HepG2 (cell line): ENCODE results near the gene JSRP1. TPM values are rescaled to one million over a fixed set of nuclear protein-coding genes. Genes with fewer than 3 reads are reported as not detected.
A peak's percentile ranks its signal among the peaks of the same experiment; 100 is the strongest.

ENCODE experiments used
- DPF2 ChIP-seq: sonication (generic); formaldehyde crosslinking; IDR thresholded peaks from 2 replicates; pipeline ENCODE4 v1.4.0; 2020; ENCODE audit warnings: mild to moderate bottlenecking, low read depth, missing genetic modification reagents, borderline replicate concordance
- SKI ChIP-seq: fragments of 450-650 bp; IDR thresholded peaks from one replicate; pipeline ENCODE4 v1.6.1; 2018; ENCODE audit warnings: mild to moderate bottlenecking; ENCODE audit not compliant: partially characterized antibody
- SMAD1 ChIP-seq: sonication (generic); formaldehyde crosslinking; IDR thresholded peaks from 2 replicates; pipeline ENCODE4 v1.4.0; 2020; ENCODE audit warnings: missing genetic modification reagents, low read depth, mild to moderate bottlenecking, borderline replicate concordance
- ZNF17 ChIP-seq: sonication (generic); formaldehyde crosslinking; IDR thresholded peaks from 2 replicates; pipeline ENCODE4 v1.5.0; 2020; ENCODE audit warnings: mild to moderate bottlenecking, missing genetic modification reagents
- ZNF816 ChIP-seq: sonication (generic); formaldehyde crosslinking; IDR thresholded peaks from 2 replicates; pipeline ENCODE4 v1.8.0; 2022; ENCODE audit warnings: missing genetic modification reagents, mild to moderate bottlenecking, borderline replicate concordance
- polyA plus RNA-seq, 8 experiments: library from polyadenylated mRNA; depleted of rRNA in 3 of 8; stranded (reverse) in 7 of 8; unstranded in 1 of 8; fragments of >200 nt; fragmentation: Illumina TruSeq in 4 of 8; extraction: Trizol in 4 of 8; gene quantifications; 2 replicates each; pipeline versions ENCODE4 v1.2.1 to v1.2.3, GENCODE V29; 2011 to 2016; ENCODE audit warnings: low read depth in 4 of 8, missing spikeins in 1 of 8, mixed read lengths in 1 of 8; ENCODE audit not compliant: insufficient read depth in 1 of 8
- total RNA-seq, 5 experiments: library from RNA; depleted of rRNA; stranded (reverse); fragments of >200 nt; fragmentation: Illumina TruSeq; extraction: Trizol; gene quantifications; 2 replicates each; pipeline ENCODE4 v1.2.3, GENCODE V29; 2016; ENCODE audit warnings: low read depth in 1 of 5
- TF ChIP-seq, protein P1 (sequence below): sonication (generic); formaldehyde crosslinking; IDR thresholded peaks from 2 replicates; pipeline ENCODE4 v1.4.0; 2020; ENCODE audit warnings: mild to moderate bottlenecking, missing genetic modification reagents, borderline replicate concordance
- TF ChIP-seq, protein P2 (sequence below): sonication (generic); formaldehyde crosslinking; IDR thresholded peaks from 2 replicates; pipeline ENCODE4 v1.8.1; 2023; ENCODE audit warnings: mild to moderate bottlenecking, missing genetic modification reagents, borderline replicate concordance
- TF ChIP-seq, protein P3 (sequence below): sonication (generic); formaldehyde crosslinking; IDR thresholded peaks from 2 replicates; pipeline ENCODE4 v1.4.0; 2020; ENCODE audit warnings: mild to moderate bottlenecking, missing genetic modification reagents
- TF ChIP-seq, protein P4 (sequence below): sonication (generic); formaldehyde crosslinking; IDR thresholded peaks from 2 replicates; pipeline ENCODE4 v1.4.0; 2020; ENCODE audit warnings: missing genetic modification reagents, mild to moderate bottlenecking, borderline replicate concordance
- TF ChIP-seq, protein P5 (sequence below): sonication (generic); formaldehyde crosslinking; IDR thresholded peaks from 2 replicates; pipeline ENCODE4 v1.5.1; 2020; ENCODE audit warnings: missing genetic modification reagents, mild to moderate bottlenecking, borderline replicate concordance
- TF ChIP-seq, protein P6 (sequence below): IDR thresholded peaks from 2 replicates; pipeline ENCODE4 v1.6.1; 2012; ENCODE audit warnings: low read depth, low read length, improper control_type of control experiment
- TF ChIP-seq, protein P7 (sequence below): sonication (generic); formaldehyde crosslinking; IDR thresholded peaks from 2 replicates; pipeline ENCODE4 v1.5.0; 2020; ENCODE audit warnings: missing genetic modification reagents
- TF ChIP-seq, protein P8 (sequence below): sonication (generic); formaldehyde crosslinking; IDR thresholded peaks from 2 replicates; pipeline ENCODE4 v1.5.0; 2020; ENCODE audit warnings: missing genetic modification reagents, mild to moderate bottlenecking, borderline replicate concordance

Gene JSRP1
- total and polyA plus RNA-seq, 2 of the 13 experiments (the other 11 are each of a cell fraction or from before 2014, with no cell fraction given), result 0.16 to 0.38 TPM

DNA sequence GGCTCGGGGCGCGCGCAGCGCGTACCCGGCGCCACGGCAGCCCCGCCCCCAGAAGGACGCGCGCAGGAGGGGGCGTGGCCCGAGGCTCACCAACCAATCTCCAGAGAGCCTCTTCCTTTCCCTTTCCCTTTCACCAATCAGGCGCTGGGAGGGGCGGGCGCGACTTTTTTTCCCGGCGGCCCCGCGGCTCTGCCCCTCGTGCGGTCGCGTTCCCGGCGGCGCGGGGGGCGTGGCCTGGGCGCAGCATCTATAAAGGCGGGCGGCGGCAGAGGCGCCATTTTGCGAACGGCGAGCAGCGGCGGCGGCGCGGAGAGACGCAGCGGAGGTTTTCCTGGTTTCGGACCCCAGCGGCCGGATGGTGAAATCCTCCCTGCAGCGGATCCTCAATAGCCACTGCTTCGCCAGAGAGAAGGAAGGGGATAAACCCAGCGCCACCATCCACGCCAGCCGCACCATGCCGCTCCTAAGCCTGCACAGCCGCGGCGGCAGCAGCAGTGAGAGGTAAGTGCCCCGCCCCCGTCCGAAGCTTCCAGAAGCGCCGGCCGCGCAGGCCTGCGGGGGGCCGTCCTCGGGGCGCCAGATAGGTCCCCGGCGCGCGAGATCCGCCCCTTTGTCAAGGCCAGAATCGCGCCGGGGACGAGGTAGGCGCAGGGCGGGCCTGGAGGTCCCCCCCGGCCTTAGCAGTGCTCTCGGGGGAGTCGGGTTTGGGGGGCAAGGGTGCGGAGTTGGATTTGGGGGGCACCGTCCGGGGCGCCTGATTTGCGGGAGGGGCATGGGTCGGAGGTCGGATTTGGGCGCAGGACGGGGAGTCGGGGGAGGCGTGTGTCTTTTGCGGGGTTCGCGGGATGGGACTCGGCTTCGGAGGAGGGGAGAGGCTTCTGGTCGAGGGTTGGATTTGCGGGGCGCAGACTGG is 13.3 kb upstream of the JSRP1 start (continued):
- TF ChIP-seq, protein P1, sequence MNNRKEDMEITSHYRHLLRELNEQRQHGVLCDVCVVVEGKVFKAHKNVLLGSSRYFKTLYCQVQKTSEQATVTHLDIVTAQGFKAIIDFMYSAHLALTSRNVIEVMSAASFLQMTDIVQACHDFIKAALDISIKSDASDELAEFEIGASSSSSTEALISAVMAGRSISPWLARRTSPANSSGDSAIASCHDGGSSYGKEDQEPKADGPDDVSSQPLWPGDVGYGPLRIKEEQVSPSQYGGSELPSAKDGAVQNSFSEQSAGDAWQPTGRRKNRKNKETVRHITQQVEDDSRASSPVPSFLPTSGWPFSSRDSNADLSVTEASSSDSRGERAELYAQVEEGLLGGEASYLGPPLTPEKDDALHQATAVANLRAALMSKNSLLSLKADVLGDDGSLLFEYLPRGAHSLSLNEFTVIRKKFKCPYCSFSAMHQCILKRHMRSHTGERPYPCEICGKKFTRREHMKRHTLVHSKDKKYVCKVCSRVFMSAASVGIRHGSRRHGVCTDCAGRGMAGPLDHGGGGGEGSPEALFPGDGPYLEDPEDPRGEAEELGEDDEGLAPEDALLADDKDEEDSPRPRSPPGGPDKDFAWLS, result no peak
- TF ChIP-seq, protein P2, sequence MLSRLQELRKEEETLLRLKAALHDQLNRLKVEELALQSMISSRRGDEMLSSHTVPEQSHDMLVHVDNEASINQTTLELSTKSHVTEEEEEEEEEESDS (CRISPR knock-in tag), result no peak
- TF ChIP-seq ZNF816 (CRISPR knock-in tag), result no peak; the same call in 1 of the 2 replicates
- TF ChIP-seq, protein P3, sequence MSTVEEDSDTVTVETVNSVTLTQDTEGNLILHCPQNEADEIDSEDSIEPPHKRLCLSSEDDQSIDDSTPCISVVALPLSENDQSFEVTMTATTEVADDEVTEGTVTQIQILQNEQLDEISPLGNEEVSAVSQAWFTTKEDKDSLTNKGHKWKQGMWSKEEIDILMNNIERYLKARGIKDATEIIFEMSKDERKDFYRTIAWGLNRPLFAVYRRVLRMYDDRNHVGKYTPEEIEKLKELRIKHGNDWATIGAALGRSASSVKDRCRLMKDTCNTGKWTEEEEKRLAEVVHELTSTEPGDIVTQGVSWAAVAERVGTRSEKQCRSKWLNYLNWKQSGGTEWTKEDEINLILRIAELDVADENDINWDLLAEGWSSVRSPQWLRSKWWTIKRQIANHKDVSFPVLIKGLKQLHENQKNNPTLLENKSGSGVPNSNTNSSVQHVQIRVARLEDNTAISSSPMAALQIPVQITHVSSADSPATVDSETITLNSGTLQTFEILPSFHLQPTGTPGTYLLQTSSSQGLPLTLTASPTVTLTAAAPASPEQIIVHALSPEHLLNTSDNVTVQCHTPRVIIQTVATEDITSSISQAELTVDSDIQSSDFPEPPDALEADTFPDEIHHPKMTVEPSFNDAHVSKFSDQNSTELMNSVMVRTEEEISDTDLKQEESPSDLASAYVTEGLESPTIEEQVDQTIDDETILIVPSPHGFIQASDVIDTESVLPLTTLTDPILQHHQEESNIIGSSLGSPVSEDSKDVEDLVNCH, result no peak
- TF ChIP-seq ZNF17 (CRISPR knock-in tag), result 0 out of 2 replicates have a peak, but pooled peaks have one; percentile 63
- TF ChIP-seq, protein P4, sequence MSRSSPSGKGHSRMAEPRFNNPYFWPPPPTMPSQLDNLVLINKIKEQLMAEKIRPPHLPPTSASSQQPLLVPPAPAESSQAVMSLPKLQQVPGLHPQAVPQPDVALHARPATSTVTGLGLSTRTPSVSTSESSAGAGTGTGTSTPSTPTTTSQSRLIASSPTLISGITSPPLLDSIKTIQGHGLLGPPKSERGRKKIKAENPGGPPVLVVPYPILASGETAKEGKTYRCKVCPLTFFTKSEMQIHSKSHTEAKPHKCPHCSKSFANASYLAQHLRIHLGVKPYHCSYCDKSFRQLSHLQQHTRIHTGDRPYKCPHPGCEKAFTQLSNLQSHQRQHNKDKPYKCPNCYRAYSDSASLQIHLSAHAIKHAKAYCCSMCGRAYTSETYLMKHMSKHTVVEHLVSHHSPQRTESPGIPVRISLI, result peak; percentile 84; the same call in 1 of the 2 replicates
- TF ChIP-seq, protein P5, sequence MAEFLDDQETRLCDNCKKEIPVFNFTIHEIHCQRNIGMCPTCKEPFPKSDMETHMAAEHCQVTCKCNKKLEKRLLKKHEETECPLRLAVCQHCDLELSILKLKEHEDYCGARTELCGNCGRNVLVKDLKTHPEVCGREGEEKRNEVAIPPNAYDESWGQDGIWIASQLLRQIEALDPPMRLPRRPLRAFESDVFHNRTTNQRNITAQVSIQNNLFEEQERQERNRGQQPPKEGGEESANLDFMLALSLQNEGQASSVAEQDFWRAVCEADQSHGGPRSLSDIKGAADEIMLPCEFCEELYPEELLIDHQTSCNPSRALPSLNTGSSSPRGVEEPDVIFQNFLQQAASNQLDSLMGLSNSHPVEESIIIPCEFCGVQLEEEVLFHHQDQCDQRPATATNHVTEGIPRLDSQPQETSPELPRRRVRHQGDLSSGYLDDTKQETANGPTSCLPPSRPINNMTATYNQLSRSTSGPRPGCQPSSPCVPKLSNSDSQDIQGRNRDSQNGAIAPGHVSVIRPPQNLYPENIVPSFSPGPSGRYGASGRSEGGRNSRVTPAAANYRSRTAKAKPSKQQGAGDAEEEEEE (CRISPR knock-in tag), result no peak
- no peak for TF ChIP-seq DPF2 (CRISPR knock-in tag)
- peak; percentile 11 for TF ChIP-seq SKI
- TF ChIP-seq, protein P6, sequence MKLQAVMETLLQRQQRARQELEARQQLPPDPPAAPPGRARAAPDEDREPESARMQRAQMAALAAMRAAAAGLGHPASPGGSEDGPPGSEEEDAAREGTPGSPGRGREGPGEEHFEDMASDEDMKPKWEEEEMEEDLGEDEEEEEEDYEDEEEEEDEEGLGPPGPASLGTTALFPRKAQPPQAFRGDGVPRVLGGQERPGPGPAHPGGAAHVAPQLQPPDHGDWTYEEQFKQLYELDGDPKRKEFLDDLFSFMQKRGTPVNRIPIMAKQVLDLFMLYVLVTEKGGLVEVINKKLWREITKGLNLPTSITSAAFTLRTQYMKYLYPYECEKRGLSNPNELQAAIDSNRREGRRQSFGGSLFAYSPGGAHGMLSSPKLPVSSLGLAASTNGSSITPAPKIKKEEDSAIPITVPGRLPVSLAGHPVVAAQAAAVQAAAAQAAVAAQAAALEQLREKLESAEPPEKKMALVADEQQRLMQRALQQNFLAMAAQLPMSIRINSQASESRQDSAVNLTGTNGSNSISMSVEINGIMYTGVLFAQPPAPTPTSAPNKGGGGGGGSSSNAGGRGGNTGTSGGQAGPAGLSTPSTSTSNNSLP, result no peak; the same call in 1 of the 2 replicates
- TF ChIP-seq, protein P7, sequence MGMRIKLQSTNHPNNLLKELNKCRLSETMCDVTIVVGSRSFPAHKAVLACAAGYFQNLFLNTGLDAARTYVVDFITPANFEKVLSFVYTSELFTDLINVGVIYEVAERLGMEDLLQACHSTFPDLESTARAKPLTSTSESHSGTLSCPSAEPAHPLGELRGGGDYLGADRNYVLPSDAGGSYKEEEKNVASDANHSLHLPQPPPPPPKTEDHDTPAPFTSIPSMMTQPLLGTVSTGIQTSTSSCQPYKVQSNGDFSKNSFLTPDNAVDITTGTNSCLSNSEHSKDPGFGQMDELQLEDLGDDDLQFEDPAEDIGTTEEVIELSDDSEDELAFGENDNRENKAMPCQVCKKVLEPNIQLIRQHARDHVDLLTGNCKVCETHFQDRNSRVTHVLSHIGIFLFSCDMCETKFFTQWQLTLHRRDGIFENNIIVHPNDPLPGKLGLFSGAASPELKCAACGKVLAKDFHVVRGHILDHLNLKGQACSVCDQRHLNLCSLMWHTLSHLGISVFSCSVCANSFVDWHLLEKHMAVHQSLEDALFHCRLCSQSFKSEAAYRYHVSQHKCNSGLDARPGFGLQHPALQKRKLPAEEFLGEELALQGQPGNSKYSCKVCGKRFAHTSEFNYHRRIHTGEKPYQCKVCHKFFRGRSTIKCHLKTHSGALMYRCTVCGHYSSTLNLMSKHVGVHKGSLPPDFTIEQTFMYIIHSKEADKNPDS, result no peak
- peak; percentile 88 for TF ChIP-seq SMAD1 (CRISPR knock-in tag)
- TF ChIP-seq, protein P8, sequence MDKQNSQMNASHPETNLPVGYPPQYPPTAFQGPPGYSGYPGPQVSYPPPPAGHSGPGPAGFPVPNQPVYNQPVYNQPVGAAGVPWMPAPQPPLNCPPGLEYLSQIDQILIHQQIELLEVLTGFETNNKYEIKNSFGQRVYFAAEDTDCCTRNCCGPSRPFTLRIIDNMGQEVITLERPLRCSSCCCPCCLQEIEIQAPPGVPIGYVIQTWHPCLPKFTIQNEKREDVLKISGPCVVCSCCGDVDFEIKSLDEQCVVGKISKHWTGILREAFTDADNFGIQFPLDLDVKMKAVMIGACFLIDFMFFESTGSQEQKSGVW (CRISPR knock-in tag), result no peak
